Naive thymus-derived CD4-positive, alpha-beta T cell (primary cell): ENCODE measurements around the gene ELAVL1. TPM values are rescaled to one million over a fixed set of nuclear protein-coding genes. Genes with fewer than 3 reads are reported as not detected.

ENCODE experiments used
- ATAC-seq: fragments of 150-1000 bp; cut with Tn5 transposase; 2 replicates; pipeline ENCODE4 v1.10.0; 2021; ENCODE audit warnings: mild to moderate bottlenecking, moderate library complexity
- CTCF ChIA-PET: fragments of 350-600 bp; sonication (Branson Sonifier 250); formaldehyde crosslinking; loops from one replicate; lab custom pipeline; 2021; ENCODE audit warnings: antibody characterized with exemption; lab: Charles Lee
- POLR2A ChIA-PET: fragments of 350-600 bp; sonication (Branson Sonifier 250); formaldehyde crosslinking; loops from one replicate; lab custom pipeline; 2021; ENCODE audit warnings: antibody characterized with exemption, inconsistent platforms; lab: Charles Lee
- DNase-seq, 9 donors: peaks; one replicate each; pipeline versions ENCODE4 v3.0.0 to v3.0.0-alpha.2; 2020 to 2022; ENCODE audit warnings: mixed read lengths in 1 of 9
- H3K27ac ChIP-seq: one replicate; pipeline ENCODE4 v1.7.0; 2013; ENCODE audit warnings: mild to moderate bottlenecking, low read depth, low read length, moderate library complexity
- H3K27me3 ChIP-seq, 2 donors: one replicate each; pipeline ENCODE4 v1.7.0; 2013; ENCODE audit warnings: low read length in 2 of 2, mild to moderate bottlenecking in 2 of 2, moderate library complexity in 2 of 2; ENCODE audit not compliant: control insufficient read depth in 2 of 2, insufficient read depth in 2 of 2
- H3K36me3 ChIP-seq, 3 experiments: 1 replicate in 2 of 3; 2 replicates in 1 of 3; pipeline ENCODE4 v1.7.0; 2013; ENCODE audit warnings: low read length in 3 of 3, mild to moderate bottlenecking in 3 of 3, moderate library complexity in 1 of 3; ENCODE audit not compliant: insufficient read depth in 3 of 3, control insufficient read depth in 2 of 3
- H3K4me1 ChIP-seq, 2 donors: one replicate each; pipeline ENCODE4 v1.7.0; 2013; ENCODE audit warnings: low read length in 2 of 2, mild to moderate bottlenecking in 2 of 2, moderate library complexity in 1 of 2; ENCODE audit not compliant: control insufficient read depth in 2 of 2, insufficient read depth in 2 of 2
- H3K4me3 ChIP-seq: 2 replicates; pipeline ENCODE4 v1.7.0; 2013; ENCODE audit warnings: mild to moderate bottlenecking, low read length
- H3K9me3 ChIP-seq, 3 experiments: 1 replicate in 2 of 3; 2 replicates in 1 of 3; pipeline ENCODE4 v1.7.0; 2013; ENCODE audit warnings: low read length in 3 of 3; ENCODE audit not compliant: control insufficient read depth in 2 of 3
- H3K27ac Mint-ChIP-seq, 9 donors: one replicate each; pipeline ENCODE4 v1.8.0; 2020 to 2022; ENCODE audit warnings: mixed read lengths in 9 of 9, mild to moderate bottlenecking in 8 of 9, moderate library complexity in 5 of 9, inconsistent platforms in 2 of 9
- H3K27me3 Mint-ChIP-seq, 5 donors: one replicate each; pipeline ENCODE4 v1.8.0; 2021 to 2022; ENCODE audit warnings: mixed read lengths in 5 of 5, mild to moderate bottlenecking in 1 of 5
- H3K36me3 Mint-ChIP-seq, 5 donors: one replicate each; pipeline ENCODE4 v1.8.0; 2020 to 2022; ENCODE audit warnings: mixed read lengths in 5 of 5, mild to moderate bottlenecking in 3 of 5, inconsistent platforms in 1 of 5
- H3K4me1 Mint-ChIP-seq, 7 donors: one replicate each; pipeline ENCODE4 v1.8.0; 2020 to 2022; ENCODE audit warnings: mixed read lengths in 7 of 7, mild to moderate bottlenecking in 3 of 7, inconsistent platforms in 1 of 7
- H3K4me3 Mint-ChIP-seq, 10 donors: one replicate each; pipeline ENCODE4 v1.8.0; 2020 to 2022; ENCODE audit warnings: mild to moderate bottlenecking in 10 of 10, mixed read lengths in 10 of 10, moderate library complexity in 6 of 10, inconsistent platforms in 2 of 10
- H3K9me3 Mint-ChIP-seq, 11 donors: one replicate each; pipeline ENCODE4 v1.8.0; 2020 to 2022; ENCODE audit warnings: mixed read lengths in 11 of 11, mild to moderate bottlenecking in 4 of 11, inconsistent platforms in 1 of 11, moderate library complexity in 1 of 11
- intact Hi-C, 2 donors: fragments of 100-400 bp; cut with micrococcal nuclease; formaldehyde crosslinking; loops; one replicate each; pipeline ENCODE4 v1.15.1; 2023
- polyA plus RNA-seq, 2 donors: library from polyadenylated mRNA; unstranded; fragments of 300-500 nt; fragmentation: Illumina TruSeq; gene quantifications; one replicate each; pipeline ENCODE4 v1.2.3, GENCODE V29; 2021
- total RNA-seq, 6 experiments: library from RNA in 5 of 6; stranded (reverse) in 5 of 6; gene quantifications; 1 replicate in 5 of 6; 2 replicates in 1 of 6; pipeline ENCODE4 v1.2.3 and lab custom pipeline; 2021 to 2026

ELAVL1 gene
- total and polyA plus RNA-seq, 7 experiments from 2014 or later: 32.4 to 117 (median 49.6) TPM

DNA sequence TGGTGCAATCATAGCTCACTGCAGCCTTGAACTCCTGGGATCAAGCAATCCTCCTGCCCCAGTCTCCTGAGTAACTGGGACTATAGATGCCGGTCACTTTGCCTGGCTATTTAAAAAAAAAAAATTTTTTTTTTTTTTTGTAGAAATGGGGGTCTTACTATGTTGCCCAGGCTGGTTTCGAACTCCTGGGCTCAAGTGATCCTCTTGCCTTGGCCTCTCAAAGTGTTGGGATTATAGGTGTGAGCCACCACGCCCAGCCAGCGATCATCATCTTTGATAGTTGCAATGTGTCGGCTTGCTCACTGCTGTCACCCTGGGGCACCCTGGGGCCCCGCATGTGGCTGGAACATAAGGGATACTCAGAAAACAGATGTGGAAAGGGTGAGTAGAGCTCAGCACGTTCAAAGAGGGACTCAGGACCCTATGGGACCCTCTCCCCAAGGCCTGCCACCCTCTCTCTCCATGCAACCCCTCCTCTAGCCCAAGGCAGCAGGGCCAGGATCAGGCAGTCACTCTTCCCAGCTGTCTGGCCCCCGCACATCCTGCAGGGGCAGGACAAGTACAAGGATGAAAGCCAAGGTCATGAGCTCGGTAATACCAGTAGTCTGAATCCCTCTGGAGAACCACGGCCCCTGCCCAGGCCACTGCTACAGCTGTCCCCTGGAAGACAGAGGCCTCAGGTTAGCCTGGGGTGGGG is 40.6 kb upstream of the ELAVL1 start:
- Histone ChIP-seq H3K36me3 (no peaks in the 10 kb centered on the region), H3K4me3 (no peak overlapping the region)
- CTCF ChIA-PET: interaction anchor here (0.5 kb wide), 1 partner anchor 1821 kb away, joined by 5 read pairs; no protein-coding TSS in a partner anchor

DNA sequence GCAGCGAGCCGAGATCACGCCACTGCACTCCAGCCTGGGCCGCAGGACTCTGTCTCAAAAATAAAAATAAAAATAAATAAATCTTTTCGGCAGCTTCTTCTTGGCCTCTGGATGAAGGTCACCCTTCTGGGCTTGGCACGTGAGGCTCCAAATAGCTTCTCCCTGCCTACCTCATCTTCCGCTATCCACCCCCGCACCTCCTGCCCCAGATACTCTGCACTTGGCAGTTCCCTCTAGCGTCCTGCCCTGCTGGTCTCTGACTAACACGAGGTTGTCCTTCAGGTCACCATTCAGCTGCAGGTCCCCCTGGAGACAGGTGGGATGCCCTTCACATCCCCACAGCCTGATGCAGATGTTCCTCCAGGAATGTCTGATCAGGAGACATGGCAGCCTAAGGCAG is 38.6 kb upstream of the ELAVL1 start:
- POLR2A ChIA-PET: no interaction called here
- DNase-seq: no peak
- H3K4me1 Mint-ChIP-seq: peaks cover 0 to 6% (median 0%) of the 10 kb centered on the region in 7 donors

More for the DNA sequence above, 40.6 kb upstream of the ELAVL1 start:
- H3K36me3 Mint-ChIP-seq: peaks cover 0 to 1% (median 0%) of the 10 kb centered on the region in 5 donors
- DNase-seq: no peak
- ATAC-seq: no peak
- POLR2A ChIA-PET: interaction anchor here (0.7 kb wide), 1 partner anchor 27 kb away, joined by 6 read pairs; no protein-coding TSS in a partner anchor
- no peaks in the 10 kb centered on the region for H3K9me3 Mint-ChIP-seq
- peaks cover 0 to 8% of the 10 kb centered on the region in 2 donors for H3K4me1 ChIP-seq
- no peak overlapping the region for H3K27ac Mint-ChIP-seq
- H3K27me3 ChIP-seq: no peaks in the 10 kb centered on the region
- peaks cover 0 to 12% (median 6%) of the 10 kb centered on the region in 7 donors for H3K4me1 Mint-ChIP-seq
- H3K4me3 Mint-ChIP-seq: no peak overlapping the region
- H3K27me3 Mint-ChIP-seq: peaks cover 0 to 17% (median 0%) of the 10 kb centered on the region in 5 donors
- intact Hi-C loops: no loop called here
- H3K9me3 ChIP-seq: no peaks in the 10 kb centered on the region
- H3K27ac ChIP-seq: no peak overlapping the region

DNA sequence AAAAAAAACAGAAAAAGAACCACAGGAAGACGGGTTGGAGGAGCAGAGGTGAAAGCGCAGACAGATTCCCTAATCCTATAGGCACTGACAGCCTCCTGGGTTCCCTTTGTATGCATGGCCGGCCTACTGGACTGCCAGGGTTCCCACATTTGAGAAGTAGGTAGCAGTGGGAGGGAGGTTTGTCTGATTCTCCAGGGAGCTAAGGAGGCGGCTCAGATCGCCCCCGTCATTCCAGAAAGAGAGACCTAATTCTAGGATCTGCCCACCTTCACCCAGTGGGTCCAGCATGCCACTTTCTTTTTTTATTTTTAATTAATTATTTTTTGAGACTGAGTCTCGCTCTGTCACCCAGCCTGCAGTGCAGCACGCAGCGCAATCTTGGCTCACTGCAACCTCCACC is 37.5 kb upstream of the ELAVL1 start:
- DNase-seq: no peak
- no peaks in the 10 kb centered on the region for H3K9me3 ChIP-seq
- Mint-ChIP-seq H3K36me3 (no peaks in the 10 kb centered on the region), H3K4me3 (no peak overlapping the region), H3K4me1 (peaks cover 0 to 6% (median 0%) of the 10 kb centered on the region in 7 donors), H3K9me3 (no peaks in the 10 kb centered on the region), H3K27me3 (peaks cover 0 to 12% (median 0%) of the 10 kb centered on the region in 5 donors), H3K27ac (no peak overlapping the region)
- no peaks in the 10 kb centered on the region for H3K36me3 ChIP-seq
- no peaks in the 10 kb centered on the region for H3K27me3 ChIP-seq
- CTCF ChIA-PET: no interaction called here
- H3K27ac ChIP-seq: no peak overlapping the region
- POLR2A ChIA-PET: no interaction called here
- no peaks in the 10 kb centered on the region for H3K4me1 ChIP-seq
- ATAC-seq: no peak
- H3K4me3 ChIP-seq: no peak overlapping the region
- intact Hi-C loops: no loop called here

More for the DNA sequence above, 38.6 kb upstream of the ELAVL1 start:
- H3K4me3 Mint-ChIP-seq: no peak overlapping the region
- no peak overlapping the region for H3K27ac ChIP-seq
- H3K4me3 ChIP-seq: no peak overlapping the region
- no peak for ATAC-seq
- no peak overlapping the region for H3K27ac Mint-ChIP-seq
- peaks cover 0 to 13% (median 0%) of the 10 kb centered on the region in 5 donors for H3K27me3 Mint-ChIP-seq
- H3K4me1 ChIP-seq: no peaks in the 10 kb centered on the region
- intact Hi-C loops: no loop called here
- H3K36me3 ChIP-seq: no peaks in the 10 kb centered on the region
- no peaks in the 10 kb centered on the region for H3K9me3 ChIP-seq
- CTCF ChIA-PET: no interaction called here
- H3K27me3 ChIP-seq: no peaks in the 10 kb centered on the region
- no peaks in the 10 kb centered on the region for H3K36me3 Mint-ChIP-seq
- H3K9me3 Mint-ChIP-seq: no peaks in the 10 kb centered on the region

DNA sequence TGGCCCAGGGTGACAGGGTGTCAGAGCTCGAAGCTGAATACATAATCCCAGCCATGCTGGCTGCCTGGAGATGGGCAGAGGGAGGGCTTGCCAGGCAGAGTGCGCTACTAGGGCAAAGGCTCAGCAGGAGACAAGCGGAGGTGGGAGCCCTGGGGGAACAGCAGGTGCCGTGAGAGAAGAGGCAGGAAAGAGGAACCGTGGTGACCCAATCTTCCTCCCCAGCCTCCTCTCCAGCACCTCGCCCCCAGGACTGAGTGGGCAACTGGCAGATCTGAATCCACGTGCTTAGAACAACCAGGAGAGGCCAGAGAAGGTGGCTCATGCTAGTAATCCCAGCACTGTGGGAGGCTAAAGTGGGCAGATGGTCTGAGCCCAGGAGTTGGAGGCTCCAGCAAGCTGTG is 36.1 kb upstream of the ELAVL1 start:
- DNase-seq (no peak), ATAC-seq (no peak)
- Mint-ChIP-seq H3K27me3 (peaks cover 0 to 13% (median 6%) of the 10 kb centered on the region in 5 donors), H3K4me3 (no peak overlapping the region), H3K36me3 (peaks cover 0 to 4% (median 0%) of the 10 kb centered on the region in 5 donors), H3K9me3 (no peaks in the 10 kb centered on the region), H3K27ac (no peak overlapping the region), H3K4me1 (no peaks in the 10 kb centered on the region)
- intact Hi-C loops: no loop called here
- Histone ChIP-seq H3K36me3 (no peaks in the 10 kb centered on the region), H3K9me3 (no peaks in the 10 kb centered on the region), H3K4me1 (no peaks in the 10 kb centered on the region), H3K27me3 (no peaks in the 10 kb centered on the region), H3K27ac (no peak overlapping the region), H3K4me3 (no peak overlapping the region)
- ChIA-PET CTCF (no interaction called here), POLR2A (no interaction called here)

DNA sequence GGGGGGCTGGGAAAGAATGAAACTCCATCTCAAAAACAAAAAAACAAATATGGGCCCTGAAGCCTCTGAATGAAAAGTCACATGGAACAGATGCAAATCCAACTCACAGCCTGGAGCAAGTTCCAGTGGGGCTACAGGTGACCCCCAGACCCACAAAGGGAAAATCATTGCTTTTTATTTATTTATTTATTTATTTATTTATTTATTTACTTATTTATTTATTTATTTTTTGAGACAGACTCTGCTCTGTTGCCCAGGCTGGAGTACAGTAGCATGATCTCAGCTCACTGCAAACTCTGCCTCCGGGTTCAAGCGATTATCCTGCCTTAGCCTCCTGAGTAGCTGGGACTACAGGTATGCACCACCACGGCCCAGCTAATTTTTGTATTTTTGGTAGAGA is 33.8 kb upstream of the ELAVL1 start:
- Mint-ChIP-seq H3K27ac (no peak overlapping the region), H3K4me1 (no peaks in the 10 kb centered on the region), H3K9me3 (no peaks in the 10 kb centered on the region), H3K36me3 (peaks cover 0 to 4% (median 0%) of the 10 kb centered on the region in 5 donors), H3K4me3 (no peak overlapping the region), H3K27me3 (peaks cover 0 to 19% (median 7%) of the 10 kb centered on the region in 5 donors)
- POLR2A ChIA-PET: no interaction called here
- no peaks in the 10 kb centered on the region for H3K27me3 ChIP-seq
- H3K9me3 ChIP-seq: no peaks in the 10 kb centered on the region
- DNase-seq (no peak), ATAC-seq (no peak)
- H3K4me3 ChIP-seq: no peak overlapping the region
- intact Hi-C loops: no loop called here
- no peaks in the 10 kb centered on the region for H3K36me3 ChIP-seq
- no peaks in the 10 kb centered on the region for H3K4me1 ChIP-seq
- H3K27ac ChIP-seq: no peak overlapping the region
- CTCF ChIA-PET: no interaction called here

DNA sequence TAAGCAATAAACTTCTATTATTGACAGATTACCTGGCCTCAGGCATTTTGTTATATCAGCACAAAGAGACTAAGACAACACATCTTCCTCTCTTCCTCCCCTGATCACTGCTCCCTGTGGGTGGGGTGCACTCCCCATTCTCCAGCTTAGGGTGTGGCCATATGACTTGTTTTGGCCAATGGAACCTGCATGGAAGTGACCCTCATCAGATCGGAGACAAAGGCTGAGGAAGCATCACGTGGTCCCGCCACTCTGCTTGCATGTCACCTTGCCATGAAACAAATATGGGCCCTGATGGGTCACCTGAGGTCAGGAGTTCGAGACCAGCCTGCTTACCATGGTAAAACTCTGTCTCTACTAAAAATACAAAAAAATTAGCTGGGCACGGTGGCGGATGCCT is 33.4 kb upstream of the ELAVL1 start:
- peaks cover 0 to 4% (median 0%) of the 10 kb centered on the region in 5 donors for H3K36me3 Mint-ChIP-seq
- no peaks in the 10 kb centered on the region for H3K4me1 Mint-ChIP-seq
- H3K4me3 Mint-ChIP-seq: no peak overlapping the region
- ChIA-PET CTCF (no interaction called here), POLR2A (no interaction called here)
- no peak overlapping the region for H3K27ac Mint-ChIP-seq
- DNase-seq: no peak
- Histone ChIP-seq H3K27ac (no peak overlapping the region), H3K4me3 (no peak overlapping the region), H3K36me3 (no peaks in the 10 kb centered on the region), H3K9me3 (no peaks in the 10 kb centered on the region), H3K4me1 (no peaks in the 10 kb centered on the region), H3K27me3 (no peaks in the 10 kb centered on the region)
- H3K27me3 Mint-ChIP-seq: peaks cover 0 to 15% (median 7%) of the 10 kb centered on the region in 5 donors
- no peak for ATAC-seq
- intact Hi-C loops: no loop called here
- H3K9me3 Mint-ChIP-seq: no peaks in the 10 kb centered on the region
